ENCODE measurements around the gene CFAP54. TPM values are rescaled to one million over a fixed set of nuclear protein-coding genes. Genes with fewer than 3 reads are reported as not detected.

CFAP54 gene
- polyA plus RNA-seq, 1 donor from 2014 or later = 1.1 TPM

- Histone ChIP-seq H3F3A (ENCODE audit: insufficient read depth, low read length, poor library complexity, severe bottlenecking) (no peaks in the 10 kb centered on the region), H3K9me3 (ENCODE audit: low read length) (no peaks in the 10 kb centered on the region), H2AFZ (ENCODE audit: low read depth, low read length) (peak within 1 kb of the TSS; percentile 66), H4K20me1 (ENCODE audit: insufficient read depth) (no peaks in the 10 kb centered on the region), H3K4me3 (ENCODE audit: low read length) (peak within 1 kb of the TSS; percentile 76), H3K79me2 (replicated peaks; ENCODE audit: insufficient read depth, low read length) (peaks cover 5% of the 10 kb centered on the region), H3K36me3 (ENCODE audit: insufficient read depth, low read length) (no peaks in the 10 kb centered on the region), H3K4me2 (ENCODE audit: low read length) (peak within 1 kb of the TSS; percentile 67), H3K27me3 (ENCODE audit: insufficient read depth, low read depth, low read length) (no peaks in the 10 kb centered on the region), H3K9me2 (ENCODE audit: insufficient read depth, low read length) (no peaks in the 10 kb centered on the region), H3K9ac (ENCODE audit: low read length) (peak within 1 kb of the TSS; percentile 62), H3K27ac (ENCODE audit: low read length) (no peak within 1 kb of the TSS)
- TF ChIP-seq EZH2 (IDR thresholded peaks at IDR 0.05; ENCODE audit: borderline replicate concordance, insufficient read depth, low read length, poor library complexity, severe bottlenecking) (no peak), POLR2AphosphoS5 (IDR thresholded peaks at IDR 0.05) (peak; percentile 27), RAD21 (conservative IDR thresholded peaks at IDR 0.05) (peak; percentile 28), TAF1 (IDR thresholded peaks at IDR 0.05; ENCODE audit: low read depth) (no peak), MXI1 (conservative IDR thresholded peaks at IDR 0.05; ENCODE audit: poor library complexity, severe bottlenecking) (peak; percentile 50), SMC3 (conservative IDR thresholded peaks at IDR 0.05; ENCODE audit: poor library complexity) (no peak), EP300 (conservative IDR thresholded peaks at IDR 0.05; ENCODE audit: poor library complexity, severe bottlenecking) (no peak)
- TF ChIP-seq, protein P1, sequence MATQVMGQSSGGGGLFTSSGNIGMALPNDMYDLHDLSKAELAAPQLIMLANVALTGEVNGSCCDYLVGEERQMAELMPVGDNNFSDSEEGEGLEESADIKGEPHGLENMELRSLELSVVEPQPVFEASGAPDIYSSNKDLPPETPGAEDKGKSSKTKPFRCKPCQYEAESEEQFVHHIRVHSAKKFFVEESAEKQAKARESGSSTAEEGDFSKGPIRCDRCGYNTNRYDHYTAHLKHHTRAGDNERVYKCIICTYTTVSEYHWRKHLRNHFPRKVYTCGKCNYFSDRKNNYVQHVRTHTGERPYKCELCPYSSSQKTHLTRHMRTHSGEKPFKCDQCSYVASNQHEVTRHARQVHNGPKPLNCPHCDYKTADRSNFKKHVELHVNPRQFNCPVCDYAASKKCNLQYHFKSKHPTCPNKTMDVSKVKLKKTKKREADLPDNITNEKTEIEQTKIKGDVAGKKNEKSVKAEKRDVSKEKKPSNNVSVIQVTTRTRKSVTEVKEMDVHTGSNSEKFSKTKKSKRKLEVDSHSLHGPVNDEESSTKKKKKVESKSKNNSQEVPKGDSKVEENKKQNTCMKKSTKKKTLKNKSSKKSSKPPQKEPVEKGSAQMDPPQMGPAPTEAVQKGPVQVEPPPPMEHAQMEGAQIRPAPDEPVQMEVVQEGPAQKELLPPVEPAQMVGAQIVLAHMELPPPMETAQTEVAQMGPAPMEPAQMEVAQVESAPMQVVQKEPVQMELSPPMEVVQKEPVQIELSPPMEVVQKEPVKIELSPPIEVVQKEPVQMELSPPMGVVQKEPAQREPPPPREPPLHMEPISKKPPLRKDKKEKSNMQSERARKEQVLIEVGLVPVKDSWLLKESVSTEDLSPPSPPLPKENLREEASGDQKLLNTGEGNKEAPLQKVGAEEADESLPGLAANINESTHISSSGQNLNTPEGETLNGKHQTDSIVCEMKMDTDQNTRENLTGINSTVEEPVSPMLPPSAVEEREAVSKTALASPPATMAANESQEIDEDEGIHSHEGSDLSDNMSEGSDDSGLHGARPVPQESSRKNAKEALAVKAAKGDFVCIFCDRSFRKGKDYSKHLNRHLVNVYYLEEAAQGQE (IDR thresholded peaks at IDR 0.05; ENCODE audit: borderline replicate concordance) = no peak
- TF ChIP-seq, protein P2, sequence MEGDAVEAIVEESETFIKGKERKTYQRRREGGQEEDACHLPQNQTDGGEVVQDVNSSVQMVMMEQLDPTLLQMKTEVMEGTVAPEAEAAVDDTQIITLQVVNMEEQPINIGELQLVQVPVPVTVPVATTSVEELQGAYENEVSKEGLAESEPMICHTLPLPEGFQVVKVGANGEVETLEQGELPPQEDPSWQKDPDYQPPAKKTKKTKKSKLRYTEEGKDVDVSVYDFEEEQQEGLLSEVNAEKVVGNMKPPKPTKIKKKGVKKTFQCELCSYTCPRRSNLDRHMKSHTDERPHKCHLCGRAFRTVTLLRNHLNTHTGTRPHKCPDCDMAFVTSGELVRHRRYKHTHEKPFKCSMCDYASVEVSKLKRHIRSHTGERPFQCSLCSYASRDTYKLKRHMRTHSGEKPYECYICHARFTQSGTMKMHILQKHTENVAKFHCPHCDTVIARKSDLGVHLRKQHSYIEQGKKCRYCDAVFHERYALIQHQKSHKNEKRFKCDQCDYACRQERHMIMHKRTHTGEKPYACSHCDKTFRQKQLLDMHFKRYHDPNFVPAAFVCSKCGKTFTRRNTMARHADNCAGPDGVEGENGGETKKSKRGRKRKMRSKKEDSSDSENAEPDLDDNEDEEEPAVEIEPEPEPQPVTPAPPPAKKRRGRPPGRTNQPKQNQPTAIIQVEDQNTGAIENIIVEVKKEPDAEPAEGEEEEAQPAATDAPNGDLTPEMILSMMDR (IDR thresholded peaks at IDR 0.05; ENCODE audit: poor library complexity, severe bottlenecking) = no peak
Measured at GRCh38 chr12:96906849-96907670, 417.7 kb downstream of the CFAP54 start, which contains the start of gene NEDD1. Gene NEDD1, plus strand, starts transcription at chr12:96907257. Its CDS starts 2,503 bp downstream, at chr12:96909760.

GRCh38 chr12:96907671-96908422, 418.5 kb downstream of the CFAP54 start:
- peak overlapping the region; percentile 62 for H3K9ac ChIP-seq (ENCODE audit: low read length)
- no peaks in the 10 kb centered on the region for H4K20me1 ChIP-seq (ENCODE audit: insufficient read depth)
- H3K9me2 ChIP-seq (ENCODE audit: insufficient read depth, low read length) = no peaks in the 10 kb centered on the region
- H3K79me2 ChIP-seq (replicated peaks; ENCODE audit: insufficient read depth, low read length) = peaks cover 5% of the 10 kb centered on the region
- H3K9me3 ChIP-seq (ENCODE audit: low read length) = no peaks in the 10 kb centered on the region
- no peaks in the 10 kb centered on the region for H3K36me3 ChIP-seq (ENCODE audit: insufficient read depth, low read length)
- no peaks in the 10 kb centered on the region for H3K27me3 ChIP-seq (ENCODE audit: insufficient read depth, low read depth, low read length)
- no peaks in the 10 kb centered on the region for H3F3A ChIP-seq (ENCODE audit: insufficient read depth, low read length, poor library complexity, severe bottlenecking)
- peak overlapping the region; percentile 67 for H3K4me2 ChIP-seq (ENCODE audit: low read length)
- no peak for TF ChIP-seq MXI1 (conservative IDR thresholded peaks at IDR 0.05; ENCODE audit: poor library complexity, severe bottlenecking)
- TF ChIP-seq SMC3 (conservative IDR thresholded peaks at IDR 0.05; ENCODE audit: poor library complexity) = no peak
- TF ChIP-seq EZH2 (IDR thresholded peaks at IDR 0.05; ENCODE audit: borderline replicate concordance, insufficient read depth, low read length, poor library complexity, severe bottlenecking) = no peak
- TF ChIP-seq, protein P1 (IDR thresholded peaks at IDR 0.05; ENCODE audit: borderline replicate concordance) = no peak
- TF ChIP-seq RAD21 (conservative IDR thresholded peaks at IDR 0.05) = no peak
- no peak for TF ChIP-seq TAF1 (IDR thresholded peaks at IDR 0.05; ENCODE audit: low read depth)
- TF ChIP-seq, protein P2 (IDR thresholded peaks at IDR 0.05; ENCODE audit: poor library complexity, severe bottlenecking) = no peak
- TF ChIP-seq EP300 (conservative IDR thresholded peaks at IDR 0.05; ENCODE audit: poor library complexity, severe bottlenecking) = no peak
- TF ChIP-seq POLR2AphosphoS5 (IDR thresholded peaks at IDR 0.05) = no peak
- H2AFZ ChIP-seq (ENCODE audit: low read depth, low read length) = peak overlapping the region; percentile 66
- peak overlapping the region; percentile 76 for H3K4me3 ChIP-seq (ENCODE audit: low read length)
- no peak overlapping the region for H3K27ac ChIP-seq (ENCODE audit: low read length)

Data from neural cell (in vitro differentiated cells).